ENCODE results near the gene LBHD2.

The LBHD2 gene

GRCh38 chr14:103059556-103059955, 24.5 kb upstream of the LBHD2 start:
- TF ChIP-seq POLR2A (IDR thresholded peaks at IDR 0.05; ENCODE audit: low read length) = no peak
- TF ChIP-seq GATA1 (IDR thresholded peaks at IDR 0.05; ENCODE audit: low read depth, low read length) = no peak
- no peak for DNase-seq

DNA sequence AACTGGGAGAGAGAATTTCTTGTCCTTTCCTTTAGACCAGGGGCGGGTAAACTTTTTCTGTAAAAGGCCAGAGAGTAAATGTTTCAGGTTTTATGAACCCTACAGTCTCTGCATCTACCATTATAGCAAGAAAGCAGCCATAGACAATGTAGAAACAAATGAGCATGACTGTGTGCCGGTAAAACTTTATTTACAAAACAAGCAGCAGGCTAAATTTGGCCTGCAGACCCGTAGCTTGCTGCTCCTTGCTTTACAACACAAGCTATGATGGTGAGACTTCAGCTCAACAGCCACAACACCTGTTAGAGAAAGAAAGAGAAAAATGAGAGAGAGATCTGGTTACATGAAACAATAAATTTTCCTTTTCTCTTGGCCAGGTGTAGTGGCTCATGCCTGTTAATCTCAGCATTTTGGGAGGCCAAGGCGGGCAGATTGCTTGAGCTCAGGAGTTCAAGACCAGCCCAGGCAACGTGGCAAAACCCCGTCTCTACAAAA, 22.5 kb upstream of the LBHD2 start:
- no peak for DNase-seq
- TF ChIP-seq GATA1 (IDR thresholded peaks at IDR 0.05; ENCODE audit: low read depth, low read length) = no peak

GRCh38 chr14:103064436-103064835, 19.6 kb upstream of the LBHD2 start:
- no peak for TF ChIP-seq GATA1 (IDR thresholded peaks at IDR 0.05; ENCODE audit: low read depth, low read length)
- no peak for TF ChIP-seq POLR2A (IDR thresholded peaks at IDR 0.05; ENCODE audit: low read length)
- DNase-seq = no peak

DNA sequence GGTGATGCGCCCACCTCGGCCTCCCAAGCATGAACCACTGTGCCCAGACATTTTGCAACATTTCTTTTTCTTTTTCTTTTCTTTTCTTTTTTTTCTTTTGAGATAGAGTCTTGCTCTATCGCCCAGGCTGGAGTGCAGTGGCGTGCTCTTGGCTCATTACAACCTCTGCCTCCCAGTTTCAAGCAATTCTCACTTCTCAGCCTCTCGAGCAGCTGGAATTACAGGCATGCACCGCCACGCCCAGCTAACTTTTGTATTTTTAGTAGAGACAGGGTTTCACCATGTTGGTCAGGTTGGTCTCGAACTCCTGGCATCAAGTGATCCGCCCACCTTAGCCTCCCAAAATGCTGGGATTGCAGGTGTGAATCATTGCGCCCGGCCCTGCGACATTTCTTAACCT, 19.0 kb upstream of the LBHD2 start:
- DNase-seq = no peak
- TF ChIP-seq GATA1 (IDR thresholded peaks at IDR 0.05; ENCODE audit: low read depth, low read length) = no peak
- TF ChIP-seq POLR2A (IDR thresholded peaks at IDR 0.05; ENCODE audit: low read length) = no peak

DNA sequence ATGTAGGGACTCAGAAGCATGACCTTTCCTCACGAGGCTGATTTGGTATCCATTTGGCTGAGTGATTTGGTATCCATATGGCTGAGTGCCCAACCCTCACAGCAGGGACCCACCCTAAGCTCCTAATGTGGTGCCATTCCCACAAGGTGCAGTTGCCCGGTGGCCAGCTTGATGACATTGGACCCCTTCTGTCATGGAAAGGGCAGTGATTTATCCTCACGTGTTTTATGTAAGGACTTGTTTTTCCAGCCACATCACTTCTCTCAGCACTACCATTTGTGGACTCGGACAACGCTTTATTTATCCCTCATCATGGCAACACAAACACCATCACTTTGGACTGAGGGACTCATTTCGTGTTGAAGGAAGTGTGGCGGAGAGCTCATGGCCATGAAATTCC, 18.1 kb upstream of the LBHD2 start:
- TF ChIP-seq POLR2A (IDR thresholded peaks at IDR 0.05; ENCODE audit: low read length) (no peak), GATA1 (IDR thresholded peaks at IDR 0.05; ENCODE audit: low read depth, low read length) (no peak)
- DNase-seq = no peak

- TF ChIP-seq GATA1 (IDR thresholded peaks at IDR 0.05; ENCODE audit: low read depth, low read length) (no peak), POLR2A (IDR thresholded peaks at IDR 0.05; ENCODE audit: low read length) (no peak)
- no peak for DNase-seq
Observed at GRCh38 chr14:103066399-103066798, 17.6 kb upstream of the LBHD2 start.

DNA sequence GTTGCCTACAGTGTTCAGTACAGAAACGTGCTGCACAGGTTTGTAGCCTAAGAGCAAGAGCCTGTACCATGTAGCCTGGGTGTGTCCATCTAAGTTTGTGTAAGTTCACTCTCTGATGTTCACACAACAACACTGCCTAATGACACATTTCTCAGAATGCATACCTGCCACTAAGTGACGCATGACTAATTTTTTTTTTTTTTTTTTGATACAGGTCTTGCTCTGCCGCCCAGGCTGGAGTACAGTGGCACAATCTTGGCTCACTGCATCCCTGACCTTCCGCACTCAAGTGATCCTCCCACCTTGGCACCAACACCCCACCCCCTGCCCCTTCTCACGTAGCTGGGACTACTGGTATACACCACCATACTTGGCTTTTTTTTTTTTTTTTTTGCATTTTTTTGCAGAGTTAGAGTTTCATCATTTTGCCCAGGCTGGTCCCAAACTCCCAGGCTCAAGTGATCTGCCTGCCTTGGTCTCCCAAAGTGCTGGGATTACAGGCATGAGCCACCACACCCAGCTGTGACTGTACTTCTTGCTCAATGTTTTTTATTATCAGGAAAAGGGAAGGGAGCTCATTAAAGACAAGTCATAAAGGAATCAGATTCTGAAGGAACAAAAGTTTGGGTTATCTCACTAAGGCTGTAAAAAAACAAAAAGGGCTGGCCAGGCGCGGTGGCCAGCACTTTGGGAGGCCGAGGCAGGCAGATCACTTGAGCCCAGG, 16.6 kb upstream of the LBHD2 start:
- no peak for TF ChIP-seq GATA1 (IDR thresholded peaks at IDR 0.05; ENCODE audit: low read depth, low read length)
- TF ChIP-seq POLR2A (IDR thresholded peaks at IDR 0.05; ENCODE audit: low read length) = no peak
- no peak for DNase-seq

- DNase-seq = no peak
- TF ChIP-seq POLR2A (IDR thresholded peaks at IDR 0.05; ENCODE audit: low read length) = no peak
- TF ChIP-seq GATA1 (IDR thresholded peaks at IDR 0.05; ENCODE audit: low read depth, low read length) = no peak
Observed at GRCh38 chr14:103068351-103069073, 15.5 kb upstream of the LBHD2 start.

DNA sequence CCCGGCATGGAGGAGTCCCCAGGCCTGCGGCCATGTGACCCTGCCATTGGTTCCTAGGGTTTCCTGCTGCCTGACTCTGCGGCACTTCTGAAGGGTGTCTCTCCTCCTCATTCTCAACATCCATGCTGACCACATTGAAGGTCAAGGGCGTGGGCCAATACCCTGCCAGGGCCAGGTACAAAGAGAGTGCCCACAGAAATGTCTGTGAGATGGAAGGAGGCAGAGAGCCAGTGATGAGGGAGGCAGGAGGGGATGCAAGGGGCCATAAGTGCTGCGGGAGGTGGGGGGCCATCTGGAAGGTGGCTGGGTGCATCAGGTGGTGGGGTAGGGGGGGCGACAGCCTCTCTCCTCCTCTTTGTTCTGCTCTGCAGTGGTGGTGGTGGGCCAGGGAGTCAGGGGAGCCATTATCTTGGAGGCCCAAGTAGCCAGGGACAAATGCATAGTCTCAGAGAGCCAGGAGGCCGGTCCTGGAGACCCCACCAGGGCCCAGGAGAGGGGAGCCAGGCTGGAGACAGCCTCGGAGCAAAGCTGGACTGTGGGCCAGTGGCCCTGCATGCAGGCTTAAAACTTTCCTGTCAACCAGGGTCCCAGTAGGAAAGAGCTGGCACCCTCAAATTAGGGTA, 13.6 kb upstream of the LBHD2 start:
- no peak for TF ChIP-seq GATA1 (IDR thresholded peaks at IDR 0.05; ENCODE audit: low read depth, low read length)
- TF ChIP-seq POLR2A (IDR thresholded peaks at IDR 0.05; ENCODE audit: low read length) = no peak
- DNase-seq = no peak

DNA sequence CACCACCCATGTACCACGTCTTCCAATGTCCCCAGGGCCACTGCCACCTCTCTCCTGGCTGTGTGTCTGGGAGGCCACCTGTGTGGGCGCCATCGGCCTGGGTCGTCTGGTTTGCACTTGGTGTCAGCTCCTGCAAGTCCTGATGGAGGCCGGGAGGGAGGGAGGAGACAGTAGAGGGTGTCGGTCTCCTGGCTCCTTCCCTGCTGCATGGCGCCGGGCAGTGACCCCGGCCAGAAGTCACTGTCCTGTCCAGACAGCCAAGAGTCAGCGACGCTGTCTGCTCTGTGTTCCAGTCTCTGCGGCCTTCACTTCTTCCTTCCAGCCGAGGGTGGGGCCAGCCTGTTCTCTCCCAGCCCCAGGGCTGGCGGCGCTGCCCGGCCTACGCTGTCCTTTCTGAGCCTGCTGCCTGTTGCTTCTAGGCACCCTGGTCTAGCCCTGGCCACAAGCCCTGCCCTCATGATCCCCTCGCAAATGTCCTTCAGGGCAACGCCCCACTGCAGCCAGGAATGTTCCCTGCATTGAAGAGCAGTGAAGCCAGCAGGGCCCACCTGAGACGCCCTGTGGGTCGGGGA, 13.0 kb upstream of the LBHD2 start:
- no peak for TF ChIP-seq POLR2A (IDR thresholded peaks at IDR 0.05; ENCODE audit: low read length)
- TF ChIP-seq GATA1 (IDR thresholded peaks at IDR 0.05; ENCODE audit: low read depth, low read length) = no peak
- no peak for DNase-seq

DNA sequence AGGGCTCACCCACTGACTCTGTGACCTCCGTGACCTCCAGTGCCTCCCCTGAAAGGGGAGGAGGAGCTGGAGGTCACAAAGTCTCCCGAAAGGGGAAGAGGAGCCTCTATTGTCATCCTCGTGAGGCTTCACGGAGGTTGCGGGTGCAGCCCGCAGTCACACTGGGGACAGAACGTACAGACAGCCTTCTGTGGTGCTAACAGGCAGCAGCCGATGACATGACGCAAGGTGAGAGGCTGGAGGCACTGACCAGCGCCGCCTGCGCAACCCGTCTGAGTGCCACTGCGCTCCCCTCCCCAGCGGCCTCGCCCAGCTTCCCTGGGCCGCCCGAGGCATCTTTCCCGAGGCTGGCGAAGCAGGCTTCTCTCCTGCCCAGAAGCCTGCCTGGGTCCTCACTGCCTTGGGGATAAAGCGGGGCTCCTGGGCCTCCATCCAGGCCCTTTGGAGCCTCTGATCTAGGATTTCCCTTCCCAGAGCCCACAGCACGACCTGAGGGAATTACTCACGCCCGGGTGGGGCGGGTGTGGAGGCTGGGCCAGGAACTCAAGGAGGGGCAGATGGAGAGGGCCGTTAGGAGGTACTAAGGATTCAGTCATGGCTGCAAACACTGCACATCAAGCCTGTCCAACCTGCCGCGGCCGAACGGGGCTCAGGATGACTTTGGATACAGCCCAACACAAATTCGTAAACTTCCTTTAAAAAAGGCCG, 12.3 kb upstream of the LBHD2 start:
- no peak for DNase-seq
- TF ChIP-seq GATA1 (IDR thresholded peaks at IDR 0.05; ENCODE audit: low read depth, low read length) (no peak), POLR2A (IDR thresholded peaks at IDR 0.05; ENCODE audit: low read length) (no peak)

DNA sequence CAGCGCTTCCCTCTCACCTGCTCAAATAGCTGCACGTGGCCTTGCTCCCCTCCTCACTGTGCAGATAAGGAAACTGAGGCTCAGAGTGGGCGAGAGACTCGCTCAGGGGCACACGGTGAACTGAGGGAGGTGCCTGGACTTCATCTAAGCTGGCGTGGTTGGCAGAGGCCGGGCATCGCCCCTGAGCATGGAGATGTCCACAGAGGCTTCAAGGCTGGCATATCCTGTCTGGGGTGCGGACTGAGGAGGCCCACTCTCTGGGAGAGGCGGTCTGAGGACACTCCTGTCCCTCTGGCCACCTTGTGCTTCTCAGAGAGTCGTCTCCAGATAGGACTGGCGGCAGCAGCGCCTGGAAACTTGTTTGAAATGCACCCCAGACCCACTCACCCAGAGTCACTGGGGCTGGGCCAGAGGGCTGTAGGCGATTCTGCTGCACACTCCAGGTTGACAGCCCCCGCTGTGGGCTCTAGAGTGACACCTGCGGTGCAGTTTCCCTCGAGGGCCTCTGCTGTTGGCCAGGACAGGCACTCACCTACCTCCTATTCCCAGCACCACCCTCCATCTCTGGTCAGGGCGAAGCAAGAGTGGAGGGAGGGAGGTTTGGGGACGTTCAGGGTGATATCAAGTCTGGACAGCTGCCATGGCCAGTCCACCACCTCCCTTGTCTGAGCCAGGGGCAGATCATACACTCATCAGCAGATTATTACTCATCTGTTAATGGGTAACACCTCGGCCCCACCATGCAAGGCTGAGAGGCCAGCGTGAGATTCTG, 11.2 kb upstream of the LBHD2 start:
- DNase-seq = peak; percentile 56 to 57
- TF ChIP-seq POLR2A (IDR thresholded peaks at IDR 0.05; ENCODE audit: low read length) = no peak
- TF ChIP-seq GATA1 (IDR thresholded peaks at IDR 0.05; ENCODE audit: low read depth, low read length) = no peak

GRCh38 chr14:103073367-103073875, 10.6 kb upstream of the LBHD2 start:
- DNase-seq = no peak
- TF ChIP-seq POLR2A (IDR thresholded peaks at IDR 0.05; ENCODE audit: low read length) (no peak), GATA1 (IDR thresholded peaks at IDR 0.05; ENCODE audit: low read depth, low read length) (no peak)

Measured in erythroblast (primary cell).